MCF 10A (cell line): ENCODE results near the gene UGT8. TPM values are rescaled to one million over a fixed set of nuclear protein-coding genes. Genes with fewer than 3 reads are reported as not detected.

Source experiments
- BruUV-seq: library from RNA; stranded (reverse); fragments of 400-500 nt; replicated peaks from 2 replicates; lab custom pipeline; 2021; lab: Mats Ljungman, UMichigan
- CTCF ChIA-PET: fragments of 300-600 bp; sonication (Branson Sonifier 250); formaldehyde crosslinking; extraction: SDS; loops from one replicate; lab custom pipeline; 2021; ENCODE audit warnings: antibody characterized with exemption, inconsistent platforms; lab: Yijun Ruan, JAX
- POLR2A ChIA-PET: fragments of 300-600, 350-650 bp; sonication (Branson Sonifier 250); formaldehyde crosslinking; extraction: SDS; loops from one replicate; lab custom pipeline; 2020; ENCODE audit warnings: antibody characterized with exemption, inconsistent platforms; lab: Yijun Ruan, JAX
- DNase-seq: peaks from one replicate; pipeline ENCODE4 v3.0.0-alpha.2; 2018; ENCODE audit not compliant: unreplicated experiment
- H3K27ac Mint-ChIP-seq: one replicate; pipeline ENCODE4 v1.8.0; 2022; ENCODE audit warnings: mild to moderate bottlenecking, low read depth, mixed read lengths; ENCODE audit not compliant: unreplicated experiment
- H3K27me3 Mint-ChIP-seq: one replicate; pipeline ENCODE4 v1.8.0; 2022; ENCODE audit warnings: mixed read lengths; ENCODE audit not compliant: insufficient read depth, unreplicated experiment
- H3K36me3 Mint-ChIP-seq: one replicate; pipeline ENCODE4 v1.8.0; 2022; ENCODE audit warnings: mild to moderate bottlenecking, moderate library complexity, mixed read lengths; ENCODE audit not compliant: insufficient read depth, unreplicated experiment
- H3K4me1 Mint-ChIP-seq: one replicate; pipeline ENCODE4 v1.8.0; 2022; ENCODE audit warnings: mixed read lengths; ENCODE audit not compliant: insufficient read depth, unreplicated experiment
- H3K4me3 Mint-ChIP-seq: one replicate; pipeline ENCODE4 v1.8.0; 2022; ENCODE audit warnings: mild to moderate bottlenecking, moderate library complexity, mixed read lengths; ENCODE audit not compliant: unreplicated experiment
- H3K9me3 Mint-ChIP-seq: one replicate; pipeline ENCODE4 v1.8.0; 2022; ENCODE audit warnings: mixed read lengths; ENCODE audit not compliant: unreplicated experiment
- intact Hi-C: fragments of 100-400 bp; cut with micrococcal nuclease; formaldehyde crosslinking; loops from 2 replicates; pipeline ENCODE4 v1.14.1; 2022
- total RNA-seq: library from RNA; stranded (reverse); gene quantifications from 2 replicates; pipeline ENCODE4 v1.2.3, GENCODE V29; 2022
- TF ChIP-seq, protein P1 (sequence below): fragments of 200-600 bp; IDR thresholded peaks from one replicate; pipeline ENCODE4 v1.8.0; 2022; ENCODE audit warnings: antibody characterized with exemption, mild to moderate bottlenecking; ENCODE audit not compliant: unreplicated experiment

Gene UGT8
- total RNA-seq, 1 experiment from 2014 or later: 2.6 TPM

DNA sequence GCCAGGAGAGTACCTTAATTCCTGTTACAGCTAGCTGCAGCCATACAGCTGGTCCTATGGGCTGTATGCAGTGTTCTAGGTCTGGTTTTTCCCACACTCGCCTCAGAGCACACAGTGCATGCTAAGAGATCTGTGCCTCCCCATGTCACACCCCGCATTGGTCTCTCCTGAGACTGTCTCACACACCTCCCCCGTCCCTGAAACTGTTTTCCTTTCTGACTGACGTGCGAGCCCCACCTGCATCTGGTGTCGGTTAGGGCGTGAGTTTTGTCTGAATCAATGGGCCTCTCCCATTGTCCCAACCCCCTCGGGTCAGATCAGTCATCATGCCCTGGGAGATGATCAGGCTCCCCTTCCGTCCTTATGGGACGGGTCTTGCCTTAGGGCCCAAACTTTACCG is 3.4 kb upstream of the UGT8 start:
- TF ChIP-seq, protein P1, sequence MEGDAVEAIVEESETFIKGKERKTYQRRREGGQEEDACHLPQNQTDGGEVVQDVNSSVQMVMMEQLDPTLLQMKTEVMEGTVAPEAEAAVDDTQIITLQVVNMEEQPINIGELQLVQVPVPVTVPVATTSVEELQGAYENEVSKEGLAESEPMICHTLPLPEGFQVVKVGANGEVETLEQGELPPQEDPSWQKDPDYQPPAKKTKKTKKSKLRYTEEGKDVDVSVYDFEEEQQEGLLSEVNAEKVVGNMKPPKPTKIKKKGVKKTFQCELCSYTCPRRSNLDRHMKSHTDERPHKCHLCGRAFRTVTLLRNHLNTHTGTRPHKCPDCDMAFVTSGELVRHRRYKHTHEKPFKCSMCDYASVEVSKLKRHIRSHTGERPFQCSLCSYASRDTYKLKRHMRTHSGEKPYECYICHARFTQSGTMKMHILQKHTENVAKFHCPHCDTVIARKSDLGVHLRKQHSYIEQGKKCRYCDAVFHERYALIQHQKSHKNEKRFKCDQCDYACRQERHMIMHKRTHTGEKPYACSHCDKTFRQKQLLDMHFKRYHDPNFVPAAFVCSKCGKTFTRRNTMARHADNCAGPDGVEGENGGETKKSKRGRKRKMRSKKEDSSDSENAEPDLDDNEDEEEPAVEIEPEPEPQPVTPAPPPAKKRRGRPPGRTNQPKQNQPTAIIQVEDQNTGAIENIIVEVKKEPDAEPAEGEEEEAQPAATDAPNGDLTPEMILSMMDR: no peak
- Mint-ChIP-seq H3K27ac (no peak overlapping the region), H3K36me3 (no peaks in the 10 kb centered on the region), H3K9me3 (no peaks in the 10 kb centered on the region), H3K27me3 (peaks cover 81% of the 10 kb centered on the region), H3K4me1 (peaks cover 7% of the 10 kb centered on the region), H3K4me3 (no peak overlapping the region)
- BruUV-seq: no TSS peak
- no peak for DNase-seq
- ChIA-PET CTCF (no interaction called here), POLR2A (no interaction called here)
- intact Hi-C loops: no loop called here

DNA sequence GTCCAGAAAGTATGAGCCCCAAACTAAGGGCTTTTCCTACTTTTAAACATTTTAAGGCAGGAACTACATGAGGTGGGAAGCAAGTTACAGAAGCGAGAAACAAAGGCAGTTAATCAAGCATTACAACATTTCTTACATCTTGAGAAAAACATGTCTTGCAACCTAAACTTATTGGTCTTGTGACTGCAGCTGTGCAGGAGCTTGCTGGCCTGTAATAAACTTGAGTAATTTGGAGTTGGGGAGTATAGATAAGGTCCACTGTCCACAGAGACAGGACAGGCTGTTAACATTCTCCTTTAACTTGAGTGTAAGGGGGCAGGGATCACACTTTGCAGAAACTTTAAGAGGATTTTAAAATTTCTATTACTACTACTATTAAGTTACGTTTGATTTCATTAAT is 2.7 kb upstream of the UGT8 start:
- POLR2A ChIA-PET: interaction anchor here (0.7 kb wide), 1 partner anchor 40 kb away, joined by 3 read pairs; no protein-coding TSS in a partner anchor
- CTCF ChIA-PET: no interaction called here
- TF ChIP-seq, protein P1: no peak
- peaks cover 7% of the 10 kb centered on the region for H3K4me1 Mint-ChIP-seq
- peaks cover 87% of the 10 kb centered on the region for H3K27me3 Mint-ChIP-seq
- no peak for DNase-seq
- H3K36me3 Mint-ChIP-seq: no peaks in the 10 kb centered on the region
- no TSS peak for BruUV-seq
- H3K27ac Mint-ChIP-seq: no peak overlapping the region
- no peak overlapping the region for H3K4me3 Mint-ChIP-seq
- intact Hi-C loops: no loop called here
- no peaks in the 10 kb centered on the region for H3K9me3 Mint-ChIP-seq

DNA sequence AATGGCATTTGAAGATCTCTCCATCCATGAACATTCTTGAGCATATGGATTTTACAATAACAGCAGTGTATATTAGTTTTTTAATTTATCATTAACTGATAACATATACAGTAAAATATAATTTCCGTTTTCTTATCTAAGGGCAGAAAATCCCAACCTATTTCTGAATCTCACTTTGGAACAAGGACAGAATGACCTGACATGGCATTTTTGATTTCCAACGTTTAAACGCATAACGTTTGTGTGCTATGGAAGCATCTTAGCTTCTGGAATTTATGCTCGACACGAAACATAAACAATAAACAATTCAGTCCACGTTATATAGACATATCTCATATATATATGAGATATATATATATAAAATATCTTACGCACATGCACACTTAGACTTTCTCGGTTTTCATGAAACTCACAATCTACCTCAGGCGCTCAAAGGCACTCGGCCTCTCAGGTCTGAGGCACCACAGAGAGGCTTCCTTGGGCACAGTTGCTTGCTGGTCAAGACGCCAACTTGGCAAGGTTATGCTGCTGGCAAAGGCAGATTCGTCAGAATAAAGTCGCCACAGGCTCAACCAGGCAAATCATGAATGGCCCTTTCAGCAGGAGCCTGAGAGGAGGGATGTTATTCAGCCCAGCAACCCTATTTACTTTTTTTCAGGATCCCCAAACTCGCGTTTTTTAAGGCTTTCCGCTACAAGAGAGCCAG is 1.0 kb upstream of the UGT8 start:
- TF ChIP-seq, protein P1: no peak
- CTCF ChIA-PET: interaction anchor here (0.6 kb wide), 2 partner anchors 24 to 210 kb away, joined by 3 to 4 read pairs; no protein-coding TSS in a partner anchor
- H3K27ac Mint-ChIP-seq: no peak overlapping the region
- peak overlapping the region; percentile 77 for H3K4me3 Mint-ChIP-seq
- DNase-seq: peak; percentile 28
- peaks cover 7% of the 10 kb centered on the region for H3K4me1 Mint-ChIP-seq
- BruUV-seq: no TSS peak
- no peaks in the 10 kb centered on the region for H3K36me3 Mint-ChIP-seq
- peaks cover 76% of the 10 kb centered on the region for H3K27me3 Mint-ChIP-seq
- intact Hi-C loops: no loop called here
- POLR2A ChIA-PET: interaction anchor here (0.7 to 2.6 kb wide), 10 partner anchors 9 to 209 kb away, joined by 3 to 13 read pairs (median 4); no protein-coding TSS in a partner anchor
- no peaks in the 10 kb centered on the region for H3K9me3 Mint-ChIP-seq

DNA sequence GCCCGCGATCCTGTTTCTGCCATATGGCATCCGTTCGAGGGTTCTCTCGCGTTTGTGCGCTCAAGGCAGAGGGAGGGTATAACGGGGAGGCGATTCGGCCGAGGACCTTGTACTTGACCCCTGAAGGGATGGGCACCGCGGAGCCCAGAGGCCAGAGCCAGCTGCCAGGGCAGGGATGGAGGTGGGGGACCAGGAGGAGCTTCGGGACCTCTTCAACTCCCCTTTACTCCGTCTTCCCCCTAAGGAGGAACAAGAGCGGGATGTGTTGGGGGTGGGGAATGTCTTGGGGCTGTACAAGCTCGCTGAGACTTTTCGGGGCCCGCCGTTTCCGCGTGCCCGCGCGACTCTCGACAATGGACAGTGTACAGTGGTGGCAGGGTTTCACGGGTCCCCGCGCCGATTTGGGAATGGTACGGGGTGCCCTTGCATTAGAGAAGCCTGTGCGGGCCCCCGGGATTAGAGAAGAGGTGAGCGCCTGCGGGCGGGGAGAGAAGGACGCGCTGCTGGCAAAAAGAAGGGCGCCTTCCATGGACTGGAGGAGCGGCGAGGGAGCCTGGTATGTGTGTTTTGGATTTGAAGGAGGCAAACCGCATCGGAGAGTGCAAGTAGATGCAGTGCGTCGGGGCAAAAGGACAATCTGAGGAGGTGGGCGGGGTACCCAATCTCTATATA is 760 bp downstream of the UGT8 start:
- Mint-ChIP-seq H3K27me3 (peaks cover 60% of the 10 kb centered on the region), H3K36me3 (no peaks in the 10 kb centered on the region), H3K4me3 (peak overlapping the region; percentile 77), H3K4me1 (peaks cover 7% of the 10 kb centered on the region), H3K9me3 (no peaks in the 10 kb centered on the region), H3K27ac (no peak overlapping the region)
- DNase-seq: peak; percentile 62
- POLR2A ChIA-PET: interaction anchor here (0.5 to 2.6 kb wide), 5 partner anchors 15 to 91 kb away, joined by 3 to 13 read pairs (median 3); no protein-coding TSS in a partner anchor
- no TSS peak for BruUV-seq
- TF ChIP-seq, protein P1: no peak
- intact Hi-C loops: no loop called here
- CTCF ChIA-PET: interaction anchor here (0.7 to 2.3 kb wide), 5 partner anchors 15 to 107 kb away, joined by 3 to 9 read pairs (median 3); no protein-coding TSS in a partner anchor
